ENCODE data around the gene PRLR. TPM values are rescaled to one million over a fixed set of nuclear protein-coding genes. Genes with fewer than 3 reads are reported as not detected.
"Not testable (repeated sequence)": the region's sequence is repeated elsewhere in the genome, so short reads cannot be mapped to it uniquely, and the experiment has no call there.

Gene PRLR
- total RNA-seq, 1 donor from 2014 or later, result 0.93 TPM

DNA sequence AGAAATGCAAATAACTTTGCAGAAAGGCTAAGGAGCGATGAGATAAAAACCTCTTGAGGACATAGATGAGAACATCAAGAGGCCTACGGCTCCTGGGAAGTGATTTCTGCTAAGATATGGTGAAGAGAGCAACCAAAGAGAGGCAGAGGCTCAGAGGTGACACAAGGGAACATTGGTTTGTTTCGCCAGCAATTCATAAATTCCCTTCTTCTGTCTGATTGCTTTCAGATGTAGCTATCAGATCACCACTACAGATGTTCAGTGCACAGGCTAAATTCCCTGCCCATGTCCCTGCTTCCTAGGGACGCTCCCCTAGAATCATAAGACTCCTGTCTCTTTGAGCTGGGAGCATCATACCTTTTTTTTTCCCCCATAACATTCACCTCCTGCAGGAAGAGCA, 193.8 kb downstream of the PRLR start:
- FAIRE-seq, result no peak
- no peak overlapping the region for H3K4me2 ChIP-seq (ENCODE audit: low read length)
- no peak overlapping the region for H3K4me3 Mint-ChIP-seq (ENCODE audit: unreplicated experiment)
- TF ChIP-seq EZH2 (IDR thresholded peaks at IDR 0.05; ENCODE audit: insufficient read depth, low read length), result no peak
- no peak for TF ChIP-seq CTCF (IDR thresholded peaks at IDR 0.05; ENCODE audit: insufficient read depth, low read depth, low read length)
- no peaks in the 10 kb centered on the region for H3K9me3 Mint-ChIP-seq (ENCODE audit: unreplicated experiment)
- H3K4me3 ChIP-seq (ENCODE audit: insufficient read depth, low read depth, low read length), result no peak overlapping the region
- no peak overlapping the region for H3K9ac ChIP-seq (ENCODE audit: low read length)
- no peak overlapping the region for H3K27ac ChIP-seq (ENCODE audit: low read depth, low read length)
- H3K4me1 Mint-ChIP-seq (ENCODE audit: low read depth, unreplicated experiment), result peaks cover 12% of the 10 kb centered on the region
- H3K36me3 Mint-ChIP-seq (ENCODE audit: low read depth, unreplicated experiment), result no peaks in the 10 kb centered on the region
- no peaks in the 10 kb centered on the region for H4K20me1 ChIP-seq (ENCODE audit: insufficient read depth, low read length)
- DNase-seq (ENCODE audit: low read depth), result no peak
- no peak overlapping the region for H3K27ac Mint-ChIP-seq (ENCODE audit: unreplicated experiment)
- no peaks in the 10 kb centered on the region for H3K9me3 ChIP-seq (ENCODE audit: insufficient read depth, low read depth, low read length)
- no peak overlapping the region for H2AFZ ChIP-seq (ENCODE audit: low read depth, low read length)
- no peaks in the 10 kb centered on the region for H3K4me1 ChIP-seq (ENCODE audit: insufficient read depth, low read length)
- H3K27me3 Mint-ChIP-seq (ENCODE audit: low read depth, unreplicated experiment), result peaks cover 7% of the 10 kb centered on the region
- no peaks in the 10 kb centered on the region for H3K79me2 ChIP-seq (ENCODE audit: insufficient read depth, low read length)
- no peaks in the 10 kb centered on the region for H3K36me3 ChIP-seq (ENCODE audit: insufficient read depth, low read length)
- no peaks in the 10 kb centered on the region for H3K27me3 ChIP-seq (ENCODE audit: insufficient read depth, low read length)

DNA sequence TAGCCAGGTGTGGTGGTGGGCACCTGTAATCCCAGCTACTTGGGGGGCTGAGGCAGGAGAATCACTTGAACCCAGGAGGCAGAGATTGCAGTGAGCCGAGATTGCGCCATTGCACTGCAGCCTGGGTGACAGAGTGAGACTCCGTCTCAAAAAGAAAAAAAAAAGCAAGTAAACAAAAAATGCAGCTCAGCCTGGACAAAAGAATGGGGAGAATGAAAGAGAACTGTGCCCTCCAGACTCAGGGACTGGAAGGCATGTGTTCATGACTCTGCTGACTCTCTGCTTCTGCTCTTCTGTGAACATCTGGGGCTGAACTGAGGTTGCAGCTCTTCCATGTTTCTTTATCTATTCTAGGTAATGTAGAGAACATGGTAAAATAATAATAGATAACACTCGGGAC, 194.4 kb downstream of the PRLR start:
- not testable (repeated sequence) for FAIRE-seq; H3K36me3 Mint-ChIP-seq (ENCODE audit: low read depth, unreplicated experiment)

GRCh38 chr5:35035271-35035670, 195.0 kb downstream of the PRLR start:
- no peak overlapping the region for H3K27ac ChIP-seq (ENCODE audit: low read depth, low read length)
- H3K27me3 ChIP-seq (ENCODE audit: insufficient read depth, low read length), result no peaks in the 10 kb centered on the region
- H3K9me3 ChIP-seq (ENCODE audit: insufficient read depth, low read depth, low read length), result no peaks in the 10 kb centered on the region
- no peaks in the 10 kb centered on the region for H3K79me2 ChIP-seq (ENCODE audit: insufficient read depth, low read length)
- TF ChIP-seq CTCF (IDR thresholded peaks at IDR 0.05; ENCODE audit: insufficient read depth, low read depth, low read length) (no peak), EZH2 (IDR thresholded peaks at IDR 0.05; ENCODE audit: insufficient read depth, low read length) (no peak)
- H2AFZ ChIP-seq (ENCODE audit: low read depth, low read length), result no peak overlapping the region
- DNase-seq (ENCODE audit: low read depth) (no peak), FAIRE-seq (no peak)
- peak overlapping the region; percentile 34 for H3K27ac Mint-ChIP-seq (ENCODE audit: unreplicated experiment)
- no peak overlapping the region for H3K4me2 ChIP-seq (ENCODE audit: low read length)
- H3K4me1 ChIP-seq (ENCODE audit: insufficient read depth, low read length), result peaks cover 4% of the 10 kb centered on the region
- H3K36me3 Mint-ChIP-seq (ENCODE audit: low read depth, unreplicated experiment), result no peaks in the 10 kb centered on the region
- H3K9me3 Mint-ChIP-seq (ENCODE audit: unreplicated experiment), result no peaks in the 10 kb centered on the region
- H3K4me1 Mint-ChIP-seq (ENCODE audit: low read depth, unreplicated experiment), result peaks cover 15% of the 10 kb centered on the region
- H3K36me3 ChIP-seq (ENCODE audit: insufficient read depth, low read length), result no peaks in the 10 kb centered on the region
- H4K20me1 ChIP-seq (ENCODE audit: insufficient read depth, low read length), result no peaks in the 10 kb centered on the region
- H3K4me3 ChIP-seq (ENCODE audit: insufficient read depth, low read depth, low read length), result no peak overlapping the region
- H3K4me3 Mint-ChIP-seq (ENCODE audit: unreplicated experiment), result no peak overlapping the region
- no peak overlapping the region for H3K9ac ChIP-seq (ENCODE audit: low read length)
- H3K27me3 Mint-ChIP-seq (ENCODE audit: low read depth, unreplicated experiment), result peaks cover 7% of the 10 kb centered on the region

More for the DNA sequence above, 194.4 kb downstream of the PRLR start:
- not testable (repeated sequence) for H3K4me3 Mint-ChIP-seq (ENCODE audit: unreplicated experiment); H3K27ac ChIP-seq (ENCODE audit: low read depth, low read length); H3K27me3 ChIP-seq (ENCODE audit: insufficient read depth, low read length); H3K9ac ChIP-seq (ENCODE audit: low read length); DNase-seq (ENCODE audit: low read depth); H3K9me3 Mint-ChIP-seq (ENCODE audit: unreplicated experiment); H3K4me3 ChIP-seq (ENCODE audit: insufficient read depth, low read depth, low read length); H3K9me3 ChIP-seq (ENCODE audit: insufficient read depth, low read depth, low read length); H2AFZ ChIP-seq (ENCODE audit: low read depth, low read length); H3K4me2 ChIP-seq (ENCODE audit: low read length); H3K27ac Mint-ChIP-seq (ENCODE audit: unreplicated experiment); H3K27me3 Mint-ChIP-seq (ENCODE audit: low read depth, unreplicated experiment); H3K4me1 ChIP-seq (ENCODE audit: insufficient read depth, low read length); H4K20me1 ChIP-seq (ENCODE audit: insufficient read depth, low read length); H3K36me3 ChIP-seq (ENCODE audit: insufficient read depth, low read length); H3K79me2 ChIP-seq (ENCODE audit: insufficient read depth, low read length)
- peaks cover 14% of the 10 kb centered on the region for H3K4me1 Mint-ChIP-seq (ENCODE audit: low read depth, unreplicated experiment)

All from astrocyte (in vitro differentiated cells and primary cell).